ENCODE measurements around the gene ZNF282.

ZNF282 gene

GRCh38 chr7:149195180-149196150 is at the start of gene ZNF282:
TSS of gene ZNF282 (plus strand) at chr7:149195546. CDS start at chr7:149195590, 44 bp downstream.
- peak; percentile 32 to 41 for DNase-seq (ENCODE audit: low read depth in 2 of 2)

DNA sequence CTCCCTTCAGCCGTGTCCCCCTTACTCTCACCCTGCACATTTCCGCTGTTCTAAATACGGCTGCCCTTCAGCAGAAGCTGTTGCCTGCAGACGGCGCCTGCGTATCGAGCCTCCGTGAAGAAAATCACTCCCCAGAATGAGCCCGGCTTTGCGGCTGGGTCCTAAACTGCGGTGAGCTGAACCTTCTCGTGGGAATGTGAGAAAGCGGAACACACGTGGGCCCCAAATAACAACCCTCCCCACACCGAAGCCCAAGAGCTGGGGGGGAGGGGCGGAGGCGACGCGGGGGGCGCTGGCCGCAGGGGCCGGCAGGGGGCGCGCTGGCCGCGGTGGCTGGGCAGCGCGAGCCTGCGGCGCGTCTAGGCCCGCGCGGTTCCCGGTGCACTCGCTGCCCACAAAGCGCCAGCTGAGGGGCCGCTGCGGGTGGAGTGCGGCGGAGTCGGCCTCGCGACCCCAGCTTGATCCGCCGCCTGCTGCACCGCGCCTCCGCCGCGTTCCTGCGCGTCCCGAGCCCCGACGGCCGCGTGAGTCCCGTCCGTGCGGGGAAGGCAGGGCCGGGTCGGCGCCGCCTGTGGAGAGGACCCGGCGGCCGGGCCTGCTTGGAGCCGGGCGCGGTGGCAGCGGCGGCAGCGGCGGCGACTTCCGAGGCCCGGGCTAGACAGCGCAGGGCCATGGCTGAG is 48.1 kb upstream of the ZNF282 start, which contains the start of gene ZNF398:
Gene ZNF398 (plus strand): TSS at position 382 of the 680 bp plus-strand sequence. CDS start 290 bp downstream, at position 672.
- DNase-seq (ENCODE audit: low read depth in 2 of 2) = peak; percentile 53 to 70

GRCh38 chr7:149147752-149148653 is 47.3 kb upstream of the ZNF282 start:
- peak; percentile 31 to 51 for DNase-seq (ENCODE audit: low read depth in 2 of 2)

- no peak for DNase-seq (ENCODE audit: low read depth in 2 of 2)
These were observed 44.4 kb upstream of the ZNF282 start for GRCh38 chr7:149150981-149151380.

DNA sequence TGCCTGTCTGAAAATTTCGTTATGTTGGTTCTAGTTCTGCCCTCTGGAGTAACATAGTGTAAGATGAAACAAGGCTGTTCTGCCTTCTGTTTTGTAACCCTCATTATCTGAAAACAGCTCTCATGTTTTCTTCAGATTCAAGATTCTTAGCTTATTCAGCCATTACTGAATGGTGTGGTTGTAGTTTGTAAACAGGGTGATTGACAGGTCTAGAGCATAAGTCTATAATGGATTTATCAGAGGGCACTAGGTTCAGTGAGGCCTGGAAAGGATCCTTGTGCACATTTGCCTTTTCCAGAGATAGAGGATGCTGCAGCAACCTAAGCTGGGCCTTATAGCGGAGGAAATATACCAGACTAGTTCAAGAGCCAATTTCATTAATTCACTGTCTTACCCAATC is 42.0 kb upstream of the ZNF282 start:
- no peak for DNase-seq (ENCODE audit: low read depth in 2 of 2)

DNA sequence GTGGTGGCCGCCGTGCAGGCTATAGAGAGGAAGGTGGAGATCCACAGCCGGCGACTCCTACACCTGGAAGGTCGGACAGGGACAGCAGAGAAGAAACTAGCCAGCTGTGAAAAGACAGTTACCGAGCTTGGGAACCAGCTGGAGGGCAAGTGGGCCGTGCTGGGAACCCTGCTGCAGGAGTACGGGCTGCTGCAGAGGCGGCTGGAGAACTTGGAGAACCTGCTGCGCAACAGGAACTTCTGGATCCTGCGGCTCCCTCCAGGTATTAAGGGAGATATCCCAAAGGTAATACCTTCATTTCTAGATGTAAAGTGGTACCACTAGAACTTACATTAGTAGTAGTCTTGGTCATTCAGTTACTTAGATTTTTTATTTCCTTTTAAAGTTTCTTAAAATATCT is 41.3 kb upstream of the ZNF282 start:
- no peak for DNase-seq (ENCODE audit: low read depth in 2 of 2)

DNA sequence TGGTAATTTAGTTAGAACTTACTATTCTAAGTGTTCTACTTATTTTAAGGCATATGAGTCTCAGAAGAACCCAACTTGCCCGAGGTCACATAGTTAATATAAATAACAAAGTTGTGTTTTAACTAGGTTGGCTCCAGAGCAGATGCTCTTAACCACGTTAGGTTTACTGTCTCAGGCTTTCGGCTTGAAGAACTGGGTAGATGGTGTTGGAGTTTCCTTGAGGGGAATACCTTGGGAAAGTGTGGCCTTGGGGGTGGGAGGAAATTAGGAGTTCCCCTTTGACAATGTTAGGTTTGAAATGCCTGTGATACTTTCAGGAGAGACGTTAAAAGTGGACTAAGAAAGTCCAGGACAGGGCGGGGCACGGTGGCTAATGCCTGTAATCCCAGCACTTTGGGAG is 38.4 kb upstream of the ZNF282 start:
- no peak for DNase-seq (ENCODE audit: low read depth in 2 of 2)

DNA sequence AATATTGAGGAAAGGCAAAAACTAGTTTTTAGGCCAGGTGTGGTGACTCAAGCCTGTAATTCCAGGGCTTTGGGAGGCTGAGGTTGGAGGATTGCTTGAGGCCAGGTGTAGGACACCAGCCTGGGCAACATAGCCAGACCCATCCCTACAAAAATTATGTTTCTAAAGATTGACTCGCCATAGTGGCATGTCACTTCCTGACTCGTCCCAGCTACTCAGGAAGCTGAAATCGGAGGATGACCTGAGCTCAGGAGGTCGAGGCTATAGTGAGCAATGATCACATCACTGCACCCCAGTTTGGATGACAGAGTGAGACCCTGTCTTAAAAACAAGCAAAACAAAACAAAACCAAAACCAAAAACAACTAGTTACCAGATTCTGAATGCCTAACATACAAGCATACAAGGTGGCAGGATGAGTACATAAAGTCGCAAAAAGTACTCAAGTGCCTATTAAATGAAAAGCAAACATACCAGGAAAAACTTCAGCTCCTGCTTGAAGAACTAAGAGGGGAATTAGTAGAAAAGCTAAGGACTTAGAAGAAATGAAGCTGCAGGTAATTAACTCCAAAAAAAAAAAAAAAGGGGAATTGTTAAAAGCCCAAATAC is 34.0 kb upstream of the ZNF282 start:
- no peak for DNase-seq (ENCODE audit: low read depth in 2 of 2)

GRCh38 chr7:149166142-149166541 is 29.2 kb upstream of the ZNF282 start:
- no peak for DNase-seq (ENCODE audit: low read depth in 2 of 2)

DNA sequence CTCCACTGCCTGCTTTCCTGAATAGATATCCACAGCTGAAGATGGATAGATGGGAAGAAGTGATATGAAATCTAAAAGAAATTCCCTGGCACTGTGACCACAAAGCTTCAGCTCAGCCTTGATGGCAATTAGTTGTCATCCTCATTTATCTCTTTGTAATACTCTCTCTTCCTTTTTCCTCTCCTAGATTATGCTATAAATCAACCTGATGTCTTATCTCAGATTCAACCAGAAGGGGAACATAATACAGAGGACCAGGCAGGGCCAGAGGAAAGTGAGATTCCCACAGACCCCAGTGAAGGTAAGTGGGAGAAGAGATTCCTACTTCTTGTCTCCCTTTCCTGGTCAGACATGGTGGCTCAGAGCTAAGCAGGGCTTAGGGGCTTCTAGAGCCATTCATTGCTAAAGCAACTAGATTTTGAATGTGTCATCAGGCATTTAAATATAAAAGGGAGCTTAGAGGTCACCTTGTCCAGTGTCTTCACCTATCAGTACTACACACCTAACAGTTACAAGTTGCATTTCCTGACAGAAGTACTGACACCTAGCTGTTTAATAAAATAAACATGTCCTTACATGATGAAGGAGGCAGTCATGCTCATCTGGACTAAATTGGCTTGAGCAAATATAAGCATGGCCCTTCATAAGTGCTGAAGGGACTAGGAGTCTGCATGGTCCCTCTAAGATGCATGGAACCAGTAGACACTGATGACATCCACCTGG is 28.6 kb upstream of the ZNF282 start:
- DNase-seq (ENCODE audit: low read depth in 2 of 2) = no peak

DNA sequence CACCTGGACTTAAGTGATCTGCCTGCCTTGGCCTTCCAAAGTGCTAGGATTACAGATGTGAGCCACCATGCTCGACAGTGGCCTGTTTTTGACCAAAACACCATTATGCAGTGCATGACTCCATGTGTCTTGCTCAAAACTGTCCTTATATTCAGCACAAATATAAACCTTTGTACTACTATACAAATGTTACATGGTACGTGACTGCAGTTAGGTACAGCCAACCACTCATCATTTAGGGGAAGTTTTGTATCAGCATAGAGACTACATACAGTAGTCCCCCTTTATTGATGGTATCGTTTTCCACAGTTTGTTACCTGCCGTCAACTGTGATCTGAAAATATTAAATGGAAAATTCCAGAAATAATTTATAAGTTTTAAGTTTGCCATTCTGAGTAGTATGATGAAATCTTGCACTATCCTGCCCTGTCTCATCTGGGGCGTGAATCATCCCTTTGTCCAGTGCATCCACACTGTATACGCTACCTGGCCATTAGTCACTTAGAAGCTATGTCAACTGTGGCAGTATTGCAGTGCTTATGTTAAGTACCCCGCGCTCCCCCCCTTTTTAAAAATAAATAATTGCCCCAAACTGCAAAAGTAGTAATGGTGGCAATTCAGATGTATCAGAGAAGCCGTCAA is 23.3 kb upstream of the ZNF282 start:
- DNase-seq (ENCODE audit: low read depth in 2 of 2) = no peak

GRCh38 chr7:149172534-149172920 is 22.8 kb upstream of the ZNF282 start:
- no peak for DNase-seq (ENCODE audit: low read depth in 2 of 2)

- no peak for DNase-seq (ENCODE audit: low read depth in 2 of 2)
These were observed 20.2 kb upstream of the ZNF282 start for GRCh38 chr7:149175150-149175549.

DNA sequence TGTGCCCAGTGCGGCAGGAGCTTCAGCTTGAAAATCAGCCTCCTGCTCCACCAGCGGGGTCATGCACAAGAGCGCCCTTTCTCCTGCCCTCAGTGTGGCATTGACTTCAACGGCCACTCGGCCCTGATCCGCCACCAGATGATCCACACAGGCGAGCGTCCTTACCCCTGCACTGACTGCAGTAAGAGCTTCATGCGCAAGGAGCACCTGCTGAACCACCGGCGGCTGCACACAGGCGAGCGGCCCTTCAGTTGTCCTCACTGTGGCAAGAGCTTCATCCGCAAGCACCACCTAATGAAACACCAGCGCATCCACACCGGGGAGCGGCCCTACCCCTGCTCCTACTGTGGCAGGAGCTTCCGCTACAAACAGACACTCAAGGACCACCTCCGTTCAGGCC is 16.1 kb upstream of the ZNF282 start:
- no peak for DNase-seq (ENCODE audit: low read depth in 2 of 2)

GRCh38 chr7:149180722-149181449 is 14.5 kb upstream of the ZNF282 start:
- no peak for DNase-seq (ENCODE audit: low read depth in 2 of 2)

DNA sequence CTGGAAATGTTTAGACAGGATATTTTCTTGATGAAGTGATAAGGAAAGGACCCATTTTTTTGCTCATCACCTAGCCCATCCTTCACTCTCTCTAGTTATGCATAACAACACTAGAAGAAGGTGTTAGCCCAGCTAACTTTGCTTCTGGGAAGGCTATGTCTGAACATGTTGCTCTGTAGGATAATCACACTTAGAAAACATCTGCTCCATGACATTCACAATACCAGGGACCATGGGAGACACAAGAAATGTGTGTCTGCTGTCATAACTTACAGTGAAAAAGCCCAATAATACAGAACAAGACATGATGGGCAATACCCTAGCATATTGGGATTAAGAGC is 13.9 kb upstream of the ZNF282 start:
- DNase-seq (ENCODE audit: low read depth in 2 of 2) = no peak

DNA sequence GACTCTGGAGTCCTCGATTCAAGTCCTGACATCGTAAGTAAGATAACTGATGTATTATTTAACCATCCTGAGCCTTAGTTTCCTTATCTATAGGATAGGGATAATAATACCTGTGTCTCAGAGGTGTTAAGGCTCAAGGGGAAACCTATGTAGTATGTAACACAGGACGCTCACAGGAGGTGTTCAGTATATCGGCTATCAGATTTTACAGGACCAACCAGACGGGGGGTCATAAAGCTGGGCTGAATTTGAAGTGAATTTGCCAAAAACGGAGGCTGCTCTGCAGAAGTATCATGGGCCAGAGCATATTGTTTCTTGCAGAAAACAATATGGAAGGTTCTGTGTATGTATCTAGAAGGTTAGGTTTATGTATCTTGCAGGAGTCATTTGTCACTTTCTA is 11.1 kb upstream of the ZNF282 start:
- no peak for DNase-seq (ENCODE audit: low read depth in 2 of 2)

DNA sequence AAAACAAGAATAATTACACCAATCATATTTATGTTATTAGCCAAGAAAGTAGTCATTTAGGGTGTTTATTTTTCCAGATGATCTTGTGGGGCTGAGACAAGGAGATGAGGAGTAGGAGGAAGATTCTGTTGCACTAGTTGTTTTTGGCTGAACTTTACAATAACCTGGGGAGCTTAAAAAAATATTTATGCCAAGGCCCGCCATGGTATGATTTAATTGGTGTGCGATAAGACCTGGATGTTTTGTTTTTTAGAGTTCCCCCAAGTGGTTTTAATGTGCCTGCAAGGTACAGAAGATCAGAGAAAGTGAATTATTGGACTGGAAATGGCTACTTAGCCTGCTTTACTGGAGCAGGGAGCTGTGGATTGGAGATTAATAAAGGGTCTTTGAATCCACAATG is 7.1 kb upstream of the ZNF282 start:
- no peak for DNase-seq (ENCODE audit: low read depth in 2 of 2)

DNA sequence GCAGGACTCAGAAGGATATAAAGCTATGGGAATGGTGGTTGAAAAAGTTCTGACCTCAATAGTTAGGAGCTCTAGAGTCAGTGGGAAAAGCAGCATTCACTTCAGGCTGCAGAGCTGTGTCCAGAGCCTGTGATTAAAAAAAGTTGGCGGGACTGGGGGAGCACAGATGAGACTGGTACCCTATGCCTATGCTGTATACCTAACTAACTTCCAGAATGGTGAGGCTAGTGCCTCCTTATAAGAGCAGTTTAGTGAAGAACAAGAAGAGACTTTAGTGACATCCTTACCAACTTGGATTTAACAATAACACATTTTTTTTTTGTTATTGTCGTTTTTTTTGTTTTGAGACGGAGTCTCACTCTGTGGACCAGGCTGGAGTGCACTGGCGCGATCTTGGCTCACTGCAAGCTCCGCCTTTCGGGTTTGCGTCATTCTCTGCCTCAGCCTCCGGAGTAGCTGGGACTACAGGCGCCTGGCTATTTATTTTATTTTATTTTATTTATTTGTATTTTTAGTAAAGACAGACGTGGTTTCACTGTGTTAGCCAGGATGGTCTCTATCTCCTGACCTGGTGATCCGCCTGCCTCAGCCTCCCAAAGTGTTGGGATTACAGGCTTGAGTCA is 6.6 kb upstream of the ZNF282 start:
- DNase-seq (ENCODE audit: low read depth in 2 of 2) = no peak
